H1 (cell line): ENCODE results near the gene KIF11. TPM values are rescaled to one million over a fixed set of nuclear protein-coding genes. Genes with fewer than 3 reads are reported as not detected.

Experiments used
- CTCF ChIA-PET: fragments of 300-600 bp; sonication (Branson Sonifier 250); formaldehyde crosslinking; loops from one replicate; lab custom pipeline; 2021; ENCODE audit not compliant: partially characterized antibody; lab: Charles Lee
- POLR2A ChIA-PET: fragments of 300-600 bp; sonication (Branson Sonifier 250); formaldehyde crosslinking; loops from one replicate; lab custom pipeline; 2021; ENCODE audit warnings: inconsistent platforms; ENCODE audit not compliant: partially characterized antibody; lab: Charles Lee
- DNase-seq, 2 experiments: peaks; one replicate each; pipeline versions ENCODE4 v3.0.0 to v3.0.0-alpha.2; 2010 to 2022; ENCODE audit warnings: low spot score in 2 of 2, low read depth in 1 of 2, mixed read lengths in 1 of 2
- FAIRE-seq: peaks from 2 replicates; lab custom pipeline; 2011; peaks lifted over from hg19 to GRCh38; lab: Jason Lieb, UNC
- H2AFZ ChIP-seq: 2 replicates; pipeline ENCODE4 v1.8.1; 2012; ENCODE audit warnings: low read length, inconsistent platforms
- H2AK5ac ChIP-seq: 2 replicates; pipeline ENCODE4 v1.6.1; 2013; ENCODE audit warnings: low read depth, low read length
- H2BK120ac ChIP-seq: replicated peaks from 2 replicates; pipeline ENCODE3; 2013; ENCODE audit warnings: low read depth, low read length, inconsistent platforms
- H2BK12ac ChIP-seq: 2 replicates; pipeline ENCODE4 v1.6.1; 2013; ENCODE audit warnings: low read depth, low read length
- H2BK15ac ChIP-seq: 2 replicates; pipeline ENCODE4 v1.6.1; 2013; ENCODE audit warnings: low read length
- H2BK20ac ChIP-seq: 2 replicates; pipeline ENCODE4 v1.6.1; 2013; ENCODE audit warnings: low read length
- H2BK5ac ChIP-seq: 2 replicates; pipeline ENCODE4 v1.6.1; 2013; ENCODE audit warnings: low read depth, low read length
- H3K14ac ChIP-seq: 2 replicates; pipeline ENCODE4 v1.6.1; 2013; ENCODE audit warnings: inconsistent platforms; ENCODE audit not compliant: insufficient read length
- H3K18ac ChIP-seq: 2 replicates; pipeline ENCODE4 v1.6.1; 2013; ENCODE audit warnings: low read length; ENCODE audit errors: extremely low read depth
- H3K23ac ChIP-seq: 2 replicates; pipeline ENCODE4 v1.6.1; 2013; ENCODE audit warnings: inconsistent platforms; ENCODE audit not compliant: insufficient read length
- H3K23me2 ChIP-seq: 2 replicates; pipeline ENCODE4 v1.6.1; 2013; ENCODE audit warnings: low read depth, low read length
- H3K27ac ChIP-seq: 2 replicates; pipeline ENCODE4 v1.6.1; 2011; ENCODE audit warnings: low read depth, low read length, inconsistent platforms
- H3K27me3 ChIP-seq, 4 experiments: replicated peaks in 1 of 4; 1 replicate in 1 of 4; 2 replicates in 3 of 4; pipeline versions ENCODE4 v1.6.1 to v1.8.1; 2011 to 2013; ENCODE audit warnings: low read length in 3 of 4, mild to moderate bottlenecking in 3 of 4, inconsistent platforms in 2 of 4, mixed read lengths in 2 of 4, moderate library complexity in 1 of 4; ENCODE audit not compliant: control insufficient read depth in 3 of 4, insufficient read depth in 3 of 4; ENCODE audit errors: extremely low read depth in 1 of 4
- H3K36me3 ChIP-seq, 4 experiments: 2 replicates each; pipeline versions ENCODE4 v1.6.1 to v1.8.1; 2011 to 2013; ENCODE audit warnings: mild to moderate bottlenecking in 4 of 4, low read length in 3 of 4, moderate library complexity in 2 of 4, control low read depth in 1 of 4, inconsistent platforms in 1 of 4; ENCODE audit not compliant: insufficient read depth in 4 of 4, control insufficient read depth in 2 of 4
- H3K4ac ChIP-seq: replicated peaks from 2 replicates; pipeline ENCODE3; 2013; ENCODE audit warnings: low read length, low read depth, mixed read lengths, inconsistent platforms; ENCODE audit not compliant: insufficient read length
- H3K4me1 ChIP-seq, 4 experiments: replicated peaks in 1 of 4; 1 replicate in 1 of 4; 2 replicates in 3 of 4; pipeline versions ENCODE4 v1.6.1 to v1.8.1; 2011 to 2013; ENCODE audit warnings: low read length in 3 of 4, inconsistent platforms in 2 of 4, mixed read lengths in 1 of 4; ENCODE audit not compliant: insufficient read depth in 4 of 4, control insufficient read depth in 3 of 4
- H3K4me2 ChIP-seq, 2 experiments: 2 replicates each; pipeline versions ENCODE4 v1.6.1 to v1.8.1; 2011 to 2013; ENCODE audit warnings: low read depth in 2 of 2, low read length in 2 of 2, control low read depth in 1 of 2, inconsistent platforms in 1 of 2, mild to moderate bottlenecking in 1 of 2; ENCODE audit not compliant: insufficient read depth in 1 of 2
- H3K4me3 ChIP-seq, 4 experiments: fragments of 200-600, 300-600 bp in 1 of 4; sonication (generic), shearing (Covaris generic), sonication (Bioruptor Twin) in 1 of 4; 2 replicates each; pipeline versions ENCODE4 v1.5.1 to v1.8.1; 2011 to 2016; ENCODE audit warnings: low read length in 4 of 4, low read depth in 3 of 4, control low read depth in 2 of 4, inconsistent platforms in 2 of 4, mild to moderate bottlenecking in 2 of 4, mixed read lengths in 1 of 4, moderate library complexity in 1 of 4; ENCODE audit not compliant: insufficient read depth in 2 of 4; ENCODE audit errors: extremely low read depth in 1 of 4
- H3K56ac ChIP-seq: replicated peaks from 2 replicates; pipeline ENCODE3; 2013; ENCODE audit warnings: low read depth, mild to moderate bottlenecking, mixed read lengths, low read length, inconsistent platforms; ENCODE audit not compliant: insufficient read length
- H3K79me1 ChIP-seq: 2 replicates; pipeline ENCODE4 v1.6.1; 2013; ENCODE audit warnings: low read depth, low read length, control low read depth
- H3K79me2 ChIP-seq, 2 experiments: 2 replicates each; pipeline versions ENCODE4 v1.6.1 to v1.8.1; 2012 to 2013; ENCODE audit warnings: low read length in 2 of 2, mild to moderate bottlenecking in 2 of 2, inconsistent platforms in 1 of 2; ENCODE audit not compliant: insufficient read depth in 2 of 2, control insufficient read depth in 1 of 2
- H3K9ac ChIP-seq, 4 experiments: replicated peaks in 1 of 4; 1 replicate in 1 of 4; 2 replicates in 3 of 4; pipeline versions ENCODE4 v1.6.1 to v1.8.1; 2011 to 2013; ENCODE audit warnings: low read depth in 3 of 4, low read length in 3 of 4, control low read depth in 2 of 4, mild to moderate bottlenecking in 2 of 4, moderate library complexity in 2 of 4, inconsistent platforms in 1 of 4; ENCODE audit errors: extremely low read depth in 1 of 4
- H3K9me3 ChIP-seq, 2 experiments: 2 replicates each; pipeline versions ENCODE4 v1.6.1 to v1.8.1; 2012 to 2013; ENCODE audit warnings: mild to moderate bottlenecking in 2 of 2, moderate library complexity in 2 of 2, control low read depth in 1 of 2, inconsistent platforms in 1 of 2, low read depth in 1 of 2, low read length in 1 of 2, mixed read lengths in 1 of 2; ENCODE audit not compliant: insufficient read depth in 2 of 2
- H4K20me1 ChIP-seq, 2 experiments: replicated peaks in 1 of 2; 2 replicates each; pipeline versions ENCODE3 to v1.8.1; 2011 to 2013; ENCODE audit warnings: inconsistent platforms in 2 of 2, low read length in 2 of 2, mild to moderate bottlenecking in 1 of 2; ENCODE audit not compliant: insufficient read depth in 2 of 2, control insufficient read depth in 1 of 2
- H4K5ac ChIP-seq: 2 replicates; pipeline ENCODE4 v1.6.1; 2013; ENCODE audit warnings: low read length, low read depth, mixed read lengths, inconsistent platforms; ENCODE audit not compliant: insufficient read length
- H4K8ac ChIP-seq: 2 replicates; pipeline ENCODE4 v1.8.0; 2013; ENCODE audit warnings: mild to moderate bottlenecking, moderate library complexity, low read length, inconsistent platforms; ENCODE audit not compliant: insufficient read depth; ENCODE audit errors: extremely low read depth
- H4K91ac ChIP-seq: replicated peaks from 2 replicates; pipeline ENCODE3; 2013; ENCODE audit warnings: low read length, mixed read lengths, inconsistent platforms; ENCODE audit not compliant: insufficient read length
- CEBPB ChIP-seq: IDR thresholded peaks from 2 replicates; pipeline ENCODE4 v1.6.1; 2012; ENCODE audit warnings: low read depth, low read length
- GTF2F1 ChIP-seq: IDR thresholded peaks from 2 replicates; pipeline ENCODE4 v1.6.1; 2012; ENCODE audit warnings: low read depth, low read length, improper control_type of control experiment, borderline replicate concordance
- POLR2AphosphoS5 ChIP-seq: IDR thresholded peaks from 2 replicates; pipeline ENCODE4 v1.6.1; 2011; ENCODE audit warnings: low read depth, low read length
- RAD21 ChIP-seq, 2 experiments: IDR thresholded peaks in 1 of 2; conservative IDR thresholded peaks in 1 of 2; 2 replicates each; pipeline ENCODE4 v1.6.1; 2011; ENCODE audit warnings: low read depth in 2 of 2, low read length in 2 of 2, improper control_type of control experiment in 1 of 2, inconsistent platforms in 1 of 2, mild to moderate bottlenecking in 1 of 2, moderate library complexity in 1 of 2
- RXRA ChIP-seq: IDR thresholded peaks from 2 replicates; pipeline ENCODE4 v1.6.1; 2011; ENCODE audit warnings: low read depth, mild to moderate bottlenecking, low read length, moderate library complexity; ENCODE audit not compliant: insufficient read depth
- SIN3A ChIP-seq, 2 experiments: IDR thresholded peaks in 1 of 2; conservative IDR thresholded peaks in 1 of 2; 2 replicates each; pipeline ENCODE4 v1.6.1; 2011 to 2012; ENCODE audit warnings: low read length in 2 of 2, improper control_type of control experiment in 1 of 2, low read depth in 1 of 2, mild to moderate bottlenecking in 1 of 2
- WGBS, 2 experiments: shearing (Covaris generic) in 1 of 2; methylation state at CpG; one replicate each; pipeline versions ENCODE4 v1.1.6 to v1.1.7; 2013 to 2015; ENCODE audit warnings: low lambda C conversion rate in 2 of 2, mixed read lengths in 2 of 2, inconsistent platforms in 1 of 2, low coverage in 1 of 2, missing lambda C conversion rate in 1 of 2; ENCODE audit not compliant: insufficient replicate concordance in 2 of 2, insufficient coverage in 1 of 2, insufficient read length in 1 of 2; ENCODE audit errors: extremely low coverage in 1 of 2, missing lambda C conversion rate in 1 of 2; 5-methylcytosine and 5-hydroxymethylcytosine counted together
- polyA plus RNA-seq, 7 experiments: library from polyadenylated mRNA; depleted of rRNA in 3 of 7; stranded (reverse) in 5 of 7; unstranded in 2 of 7; fragments of >200 nt in 5 of 7; fragments of 200-250 nt in 2 of 7; gene quantifications; 1 replicate in 5 of 7; 2 replicates in 1 of 7; 4 replicates in 1 of 7; pipeline versions ENCODE4 v1.2.1 to v1.2.3, GENCODE V29; 2011 to 2013; ENCODE audit warnings: missing spikeins in 2 of 7, mixed read lengths in 2 of 7
- total RNA-seq: library from RNA; stranded (reverse); fragmentation: NEBNext Ultra II Directional; extraction: Animal tissue kit (Norgen Biotek cat#: 25700); gene quantifications from 2 replicates; pipeline ENCODE4 v1.2.1, GENCODE V29; 2021

The KIF11 gene
- total and polyA plus RNA-seq, 2 of the 8 experiments (the other 6 are each of a cell fraction or from before 2014, with no cell fraction given), result 11.1 to 59.2 TPM

DNA sequence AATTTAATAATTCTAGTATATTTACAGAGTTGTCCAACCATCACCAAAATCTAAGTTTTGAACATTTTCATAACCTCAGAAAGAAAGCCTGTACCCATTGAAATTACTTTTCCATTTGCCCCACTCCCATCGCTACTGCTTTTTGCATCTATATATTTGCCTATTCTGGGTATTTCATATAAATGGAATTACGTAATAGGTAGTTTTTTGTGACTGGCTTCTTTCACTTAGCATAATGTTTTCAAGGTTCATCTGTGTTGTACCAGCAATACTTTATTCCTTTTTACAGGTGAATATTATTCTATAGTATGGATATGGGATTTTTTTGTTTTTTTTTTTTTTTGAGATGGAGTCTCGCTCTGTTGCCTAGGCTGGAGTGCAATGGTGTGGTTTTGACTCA is 22.6 kb downstream of the KIF11 start:
- no peak overlapping the region for H4K5ac ChIP-seq
- no peak overlapping the region for H3K9ac ChIP-seq
- FAIRE-seq (no peak), DNase-seq (no peak)
- H2BK20ac ChIP-seq, result no peak overlapping the region
- H3K56ac ChIP-seq, result no peak overlapping the region
- H3K23me2 ChIP-seq, result no peaks in the 10 kb centered on the region; the same call in 1 of the 2 replicates
- peaks cover 2% of the 10 kb centered on the region in 2 experiments for H4K20me1 ChIP-seq
- POLR2A ChIA-PET, result no interaction called here
- no peak overlapping the region for H3K14ac ChIP-seq
- H2BK5ac ChIP-seq, result no peak overlapping the region
- H2AK5ac ChIP-seq, result no peak overlapping the region
- peaks cover 9 to 56% (median 33%) of the 10 kb centered on the region in 4 experiments for H3K36me3 ChIP-seq
- no peak overlapping the region for H2BK15ac ChIP-seq
- H3K18ac ChIP-seq, result no peak overlapping the region
- no peak overlapping the region for H3K4ac ChIP-seq
- H4K91ac ChIP-seq, result no peak overlapping the region
- CTCF ChIA-PET, result no interaction called here
- no peak overlapping the region for H2BK12ac ChIP-seq
- H3K27me3 ChIP-seq, result no peaks in the 10 kb centered on the region
- no peaks in the 10 kb centered on the region for H3K79me2 ChIP-seq
- H3K4me3 ChIP-seq, result no peak overlapping the region
- H3K27ac ChIP-seq, result no peak overlapping the region
- H3K4me1 ChIP-seq, result no peaks in the 10 kb centered on the region
- 90% methylated on average over 3 of the region's 3 CpGs; no CpG with 5 or more reads in 1 of the 2 experiments for WGBS, 2 experiments
- no peak overlapping the region for H3K23ac ChIP-seq
- TF ChIP-seq RXRA (no peak), RAD21 (IDR thresholded peaks at IDR 0.05 in 1 of 2, conservative IDR thresholded peaks at IDR 0.05 in 1 of 2; ENCODE audit: low read depth in 2 of 2, low read length in 2 of 2) (no peak), GTF2F1 (no peak), POLR2AphosphoS5 (no peak), SIN3A (conservative IDR thresholded peaks at IDR 0.05 in 1 of 2, IDR thresholded peaks at IDR 0.05 in 1 of 2; ENCODE audit: low read depth in 1 of 2, low read length in 2 of 2) (no peak), CEBPB (peak; percentile 41; the same call in 1 of the 2 replicates)
- TF ChIP-seq, all 59 proteins: peak for 1
- no peak overlapping the region for H4K8ac ChIP-seq
- H2BK120ac ChIP-seq, result no peak overlapping the region
- H3K79me1 ChIP-seq, result no peaks in the 10 kb centered on the region
- H2AFZ ChIP-seq, result no peak overlapping the region
- no peak overlapping the region for H3K4me2 ChIP-seq
- H3K9me3 ChIP-seq, result no peaks in the 10 kb centered on the region
